GM19463 (cell line): ENCODE results near the gene LNPK.
"Not testable (repeated sequence)": the region's sequence is repeated elsewhere in the genome, so short reads cannot be mapped to it uniquely, and the experiment has no call there.

Experiments
- ATAC-seq: cut with Tn5 transposase; IDR thresholded peaks from one replicate; pipeline ENCODE4 v1.9.1; 2021; ENCODE audit warnings: mild to moderate bottlenecking, moderate library complexity; ENCODE audit not compliant: unreplicated experiment

LNPK gene, protein sequence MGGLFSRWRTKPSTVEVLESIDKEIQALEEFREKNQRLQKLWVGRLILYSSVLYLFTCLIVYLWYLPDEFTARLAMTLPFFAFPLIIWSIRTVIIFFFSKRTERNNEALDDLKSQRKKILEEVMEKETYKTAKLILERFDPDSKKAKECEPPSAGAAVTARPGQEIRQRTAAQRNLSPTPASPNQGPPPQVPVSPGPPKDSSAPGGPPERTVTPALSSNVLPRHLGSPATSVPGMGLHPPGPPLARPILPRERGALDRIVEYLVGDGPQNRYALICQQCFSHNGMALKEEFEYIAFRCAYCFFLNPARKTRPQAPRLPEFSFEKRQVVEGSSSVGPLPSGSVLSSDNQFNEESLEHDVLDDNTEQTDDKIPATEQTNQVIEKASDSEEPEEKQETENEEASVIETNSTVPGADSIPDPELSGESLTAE

DNA sequence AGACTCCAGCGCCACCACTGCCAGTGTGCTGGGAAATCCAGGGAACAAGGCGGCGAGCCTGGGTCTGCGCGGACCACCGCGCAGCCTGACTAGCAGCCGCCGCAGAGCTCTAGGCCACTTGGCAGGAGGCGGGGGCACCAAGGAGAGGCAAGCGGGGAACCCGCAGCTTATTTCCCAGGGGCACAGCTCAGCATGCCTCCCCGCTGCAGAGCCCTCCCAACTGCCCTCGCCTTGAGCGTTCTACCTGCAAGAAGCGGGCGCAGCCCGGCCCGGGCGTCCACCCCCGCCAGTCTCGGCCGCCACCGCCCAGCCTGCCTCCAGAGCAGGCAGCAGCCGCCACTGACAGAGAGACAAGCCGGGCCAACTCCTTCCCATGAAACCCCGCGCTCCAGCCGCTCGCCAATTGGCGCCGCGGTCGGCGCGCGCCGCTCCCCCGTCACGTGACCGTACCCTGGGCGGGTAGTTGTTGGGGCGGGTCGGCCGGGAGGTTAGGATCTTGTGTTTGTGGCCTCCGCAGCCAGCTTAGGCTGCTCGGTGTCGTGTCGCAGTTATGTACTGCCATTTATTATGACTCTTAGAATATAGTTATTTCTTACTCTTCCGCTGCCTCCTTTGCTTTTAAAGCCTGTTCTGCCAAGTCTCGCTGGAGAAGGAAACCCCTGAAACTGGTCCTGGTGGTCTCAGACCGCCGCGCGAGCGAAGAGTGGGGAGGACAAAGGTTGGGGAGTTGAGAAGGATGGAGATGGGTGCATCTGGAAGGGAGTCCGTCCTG lies at the start of gene LNPK:
Gene LNPK (minus strand): TSS at position 352 of the 772 bp plus-strand sequence. CDS start 6,683 bp downstream, outside the sequence.
- ATAC-seq, result peak; percentile 93

GRCh38 chr2:176039375-176039774 lies 37.3 kb upstream of the LNPK start:
- ATAC-seq, result no peak

DNA sequence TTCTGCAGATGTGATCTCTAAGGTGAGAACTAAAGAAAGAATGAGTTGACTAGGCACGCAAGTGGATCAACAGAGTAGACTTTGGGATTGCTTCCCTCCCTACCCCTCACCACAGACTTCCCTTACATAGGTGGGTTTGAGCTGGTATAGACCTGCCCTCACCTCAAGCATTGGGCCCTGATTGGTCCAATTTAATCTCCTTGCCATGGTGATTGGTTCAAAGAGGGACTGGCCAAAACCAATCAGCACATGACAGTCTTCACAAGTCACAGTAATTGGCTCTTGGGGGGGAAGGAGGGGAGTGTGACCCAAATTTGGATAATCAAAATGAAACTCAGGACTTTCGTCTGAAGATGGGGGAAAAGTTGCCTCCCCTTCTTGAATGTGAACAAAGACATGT lies 36.6 kb upstream of the LNPK start:
- ATAC-seq, result no peak

GRCh38 chr2:176035013-176035691 lies 33.1 kb upstream of the LNPK start:
- ATAC-seq, result no peak

DNA sequence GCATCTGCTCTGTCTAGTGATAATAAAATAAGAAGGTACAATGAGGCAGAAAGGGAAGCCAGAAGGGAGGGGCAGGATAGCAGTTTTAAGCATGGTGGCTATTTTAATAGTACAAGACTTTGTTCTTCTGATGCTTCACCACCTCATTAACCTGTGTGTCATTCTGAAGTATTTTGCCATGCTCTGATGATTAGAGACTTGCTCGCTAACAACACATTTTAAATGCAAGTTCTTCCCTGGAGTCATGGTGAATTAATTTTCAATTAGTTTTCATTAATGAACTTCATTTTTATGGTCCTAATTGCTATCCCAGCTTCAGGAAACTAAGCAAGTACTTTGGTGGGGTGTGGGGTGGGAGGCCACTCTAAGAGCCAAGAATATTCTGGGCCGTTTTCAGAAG lies 25.7 kb upstream of the LNPK start:
- no peak for ATAC-seq

DNA sequence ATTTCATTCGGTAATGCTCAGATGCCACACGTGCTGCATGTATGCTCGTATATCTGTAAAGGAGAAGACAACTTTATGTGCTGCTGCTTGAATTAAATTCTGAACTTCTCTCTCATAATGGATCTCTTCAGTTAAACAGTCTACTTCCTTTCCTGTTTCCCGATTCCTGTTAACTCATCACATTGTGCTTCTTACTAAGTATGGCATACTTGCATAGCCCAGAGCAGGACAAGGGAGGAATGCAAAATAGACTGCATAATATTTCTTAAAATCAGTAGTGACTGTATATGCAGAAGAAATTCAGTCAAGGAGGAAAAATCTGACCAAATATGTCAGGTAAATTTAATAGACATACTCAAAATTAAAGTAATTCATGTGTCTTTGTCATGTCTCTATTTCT lies 23.9 kb upstream of the LNPK start:
- ATAC-seq, result no peak

- ATAC-seq, result no peak
These were observed 22.0 kb upstream of the LNPK start for GRCh38 chr2:176024083-176024482.

DNA sequence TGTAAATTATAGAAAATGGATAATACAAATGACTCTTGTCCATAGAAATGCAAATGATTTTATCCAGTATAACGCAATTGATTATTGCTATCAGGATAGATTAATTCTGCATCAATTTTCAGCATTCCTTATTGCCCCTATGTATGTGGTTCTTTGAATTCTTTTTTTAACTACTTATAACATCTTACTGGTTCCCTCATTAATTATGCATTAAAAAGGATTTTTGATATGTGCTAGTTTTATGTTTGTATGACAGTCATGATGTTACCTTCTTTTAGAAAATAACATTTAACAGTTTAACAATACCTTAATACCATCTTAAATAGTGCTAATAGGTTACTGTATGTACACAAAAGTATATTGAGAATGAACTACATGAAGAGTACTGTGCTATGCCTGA lies 20.0 kb upstream of the LNPK start:
- ATAC-seq, result no peak

- ATAC-seq, result no peak
These were observed 18.3 kb upstream of the LNPK start for GRCh38 chr2:176020400-176020799.

DNA sequence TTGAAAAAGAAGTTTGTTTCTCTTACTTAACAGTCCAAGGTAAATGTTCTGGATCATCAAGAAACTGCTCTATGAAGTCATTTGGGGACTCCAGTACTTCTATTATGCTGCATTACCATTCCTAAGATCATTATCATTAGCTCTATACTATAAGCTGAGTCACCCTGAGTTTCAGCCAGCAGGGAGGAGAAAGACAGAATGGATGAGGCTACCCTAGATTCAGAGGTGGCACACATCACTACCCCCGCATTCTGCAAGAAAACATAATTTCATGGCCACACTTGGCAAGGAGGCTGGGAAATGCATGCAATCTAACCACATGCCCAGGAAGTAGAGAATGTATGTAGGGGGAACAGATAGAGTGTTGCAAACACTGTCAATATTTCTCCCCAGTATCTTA lies 16.6 kb upstream of the LNPK start:
- no peak for ATAC-seq

GRCh38 chr2:176009445-176009844 lies 7.4 kb upstream of the LNPK start:
- ATAC-seq, result no peak

DNA sequence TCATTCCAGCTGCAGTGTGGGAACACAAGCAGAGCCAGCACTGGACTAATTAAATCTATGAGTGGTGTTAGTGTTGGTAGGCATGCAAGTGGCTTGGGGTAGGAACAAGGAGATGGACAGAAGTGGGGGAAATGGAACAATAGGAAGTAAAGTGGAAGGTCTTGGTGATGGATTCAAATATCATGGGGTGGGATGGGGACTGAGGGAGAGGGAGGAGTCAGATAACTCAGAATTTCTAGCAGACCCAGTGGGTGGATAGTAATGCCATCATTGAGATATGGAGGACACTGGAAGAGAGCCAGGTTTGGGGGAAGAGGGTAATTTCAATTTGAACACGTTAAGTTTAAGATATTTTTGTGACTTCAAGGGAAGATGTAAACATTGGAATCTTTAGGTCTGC lies 2.9 kb upstream of the LNPK start:
- no peak for ATAC-seq

DNA sequence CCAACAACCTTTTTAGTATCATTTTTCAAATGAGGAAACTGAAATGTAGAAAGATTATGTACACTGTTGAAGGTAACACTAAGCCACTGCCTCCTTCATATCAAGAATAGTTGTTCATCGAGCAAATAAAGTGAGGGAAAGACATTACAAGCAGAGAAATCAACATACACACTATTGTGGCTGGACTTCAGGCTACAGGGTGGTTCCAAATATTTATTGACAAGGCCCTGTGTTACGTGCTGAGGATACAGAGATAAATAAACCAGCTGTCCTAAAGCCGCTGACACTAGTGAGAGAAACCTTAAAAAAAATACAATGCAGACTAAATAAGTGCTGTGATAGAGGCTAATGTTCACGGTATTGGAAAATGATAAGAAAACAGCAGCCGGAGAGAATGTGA lies 1.9 kb upstream of the LNPK start:
- no peak for ATAC-seq

DNA sequence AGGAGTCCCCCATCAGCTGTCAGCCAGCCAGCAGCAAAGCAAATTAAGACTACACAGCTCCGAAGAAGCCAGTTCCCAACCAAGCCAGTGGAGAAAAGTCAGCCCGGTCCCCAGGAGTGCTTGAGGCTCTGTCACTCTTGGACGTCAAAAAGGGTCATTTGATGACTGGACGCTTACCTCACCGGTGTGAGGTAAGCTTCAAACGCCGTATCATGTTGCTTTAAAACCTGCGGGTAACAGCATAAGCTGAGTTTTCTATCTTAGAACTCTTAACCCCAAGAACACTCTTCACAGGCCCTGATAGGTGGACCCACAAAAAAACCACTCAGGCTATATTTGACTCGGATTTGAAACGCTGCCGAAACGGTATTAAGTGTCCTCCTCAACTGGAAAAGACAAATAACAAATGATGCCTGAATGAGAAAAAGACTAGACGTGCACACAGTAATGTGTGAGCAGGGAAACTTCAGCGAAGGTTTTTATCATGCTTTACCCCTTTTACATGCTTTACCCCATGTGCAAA lies 682 bp upstream of the LNPK start:
- no peak for ATAC-seq

GRCh38 chr2:176001281-176001915 lies 669 bp downstream of the LNPK start:
- peak; percentile 50 for ATAC-seq

- no peak for ATAC-seq
These were observed 2.7 kb downstream of the LNPK start for GRCh38 chr2:175999283-175999819.

DNA sequence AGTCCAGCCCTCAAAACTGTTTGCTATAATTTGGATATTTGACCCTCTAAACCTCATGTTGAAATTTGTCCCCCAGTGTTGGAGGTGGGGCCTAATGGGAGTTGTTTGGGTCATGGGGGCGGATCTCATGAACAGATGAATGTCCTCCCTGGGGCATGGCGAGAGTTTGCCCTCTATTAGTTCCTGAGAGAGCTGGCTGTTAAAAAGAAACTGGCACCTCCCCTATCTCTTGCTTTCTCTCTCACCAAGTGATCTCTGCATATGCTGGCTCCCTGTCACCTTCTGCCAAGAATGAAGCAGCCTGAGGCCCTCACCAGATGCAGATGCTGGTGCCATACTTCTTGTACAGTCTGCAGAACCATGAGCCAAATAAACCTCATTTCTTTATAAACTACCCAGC lies 12.0 kb downstream of the LNPK start:
- ATAC-seq, result no peak

- ATAC-seq, result not testable (repeated sequence)
These were observed 14.9 kb downstream of the LNPK start for GRCh38 chr2:175987126-175987525.

GRCh38 chr2:175984846-175985245 lies 17.2 kb downstream of the LNPK start:
- ATAC-seq, result no peak

DNA sequence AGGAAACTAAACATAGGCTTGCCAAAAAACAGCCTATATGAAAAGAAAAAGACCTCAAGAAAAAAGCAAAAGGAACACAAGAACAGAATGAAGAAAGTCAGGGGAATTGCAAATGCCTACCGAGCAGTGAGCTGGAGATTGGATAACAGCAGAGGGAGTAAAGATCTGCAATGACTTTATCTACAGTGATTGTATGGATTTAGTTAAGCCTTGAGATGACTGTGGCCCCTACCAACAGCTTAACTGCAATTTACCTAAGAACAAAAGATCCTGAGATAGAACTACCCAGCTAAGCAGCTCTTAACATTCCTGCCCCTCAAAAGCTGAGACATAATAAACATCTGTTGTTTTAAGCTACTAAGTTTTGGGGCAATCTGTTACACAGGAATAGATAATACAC lies 20.5 kb downstream of the LNPK start:
- no peak for ATAC-seq
